GM12892 (cell line): ENCODE measurements around the gene FAM20C.
"Not testable (repeated sequence)": the region's sequence is repeated elsewhere in the genome, so short reads cannot be mapped to it uniquely, and the experiment has no call there.

Experiments used
- DNase-seq: peaks from one replicate; pipeline ENCODE4 v3.0.0; 2011; ENCODE audit not compliant: insufficient read length
- FAIRE-seq: peaks from 2 replicates; lab custom pipeline; 2011; peaks lifted over from hg19 to GRCh38; lab: Jason Lieb, UNC
- POLR2A ChIP-seq: IDR thresholded peaks from 2 replicates; pipeline ENCODE4 v1.6.1; 2011; ENCODE audit warnings: low read depth, low read length, control low read depth
- POLR2AphosphoS5 ChIP-seq: IDR thresholded peaks from 2 replicates; pipeline ENCODE4 v1.6.1; 2011; ENCODE audit warnings: low read depth, low read length, control low read depth
- TAF1 ChIP-seq: IDR thresholded peaks from 2 replicates; pipeline ENCODE4 v1.6.1; 2011; ENCODE audit warnings: low read depth, mild to moderate bottlenecking, control low read depth, low read length, borderline replicate concordance

FAM20C gene

DNA sequence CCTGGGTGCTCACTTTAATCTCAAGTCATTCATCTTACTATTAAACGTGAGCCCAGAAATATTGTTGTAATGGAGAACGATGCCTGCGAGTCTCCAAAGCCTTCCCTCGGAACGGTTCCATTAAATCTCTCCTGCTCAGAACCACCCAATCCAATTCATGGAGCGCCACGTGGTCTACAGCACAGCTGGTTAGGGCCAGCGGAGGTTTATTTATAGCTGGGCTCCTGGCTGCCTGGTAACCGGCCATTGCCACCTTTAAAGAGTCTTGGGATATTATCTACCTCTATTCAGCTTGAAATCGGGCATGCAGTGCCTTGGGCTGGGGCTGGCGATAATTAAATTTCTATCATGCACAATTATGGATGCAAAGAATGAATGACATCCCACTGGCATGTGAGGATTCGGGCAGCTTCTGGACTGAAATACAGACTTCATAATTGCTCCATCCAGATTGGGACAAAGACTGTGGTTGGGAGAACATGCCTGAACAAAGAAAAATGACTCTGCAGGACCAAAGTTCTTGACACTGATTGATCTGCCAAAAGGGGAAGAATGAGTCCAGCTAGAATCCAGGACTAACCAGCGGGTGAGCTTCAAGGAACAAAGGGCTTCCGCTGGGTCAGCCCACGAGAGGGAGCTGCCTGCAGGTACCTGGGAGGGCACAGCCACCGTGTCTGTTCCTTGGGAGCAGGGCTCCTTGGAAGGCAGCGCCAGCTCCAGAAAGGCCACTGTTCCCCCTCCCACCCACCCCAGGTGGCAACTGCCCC lies 7.3 kb downstream of the FAM20C start:
- DNase-seq (no peak), FAIRE-seq (no peak)
- no peak for TF ChIP-seq POLR2A
- no peak for TF ChIP-seq TAF1
- TF ChIP-seq POLR2AphosphoS5: no peak

DNA sequence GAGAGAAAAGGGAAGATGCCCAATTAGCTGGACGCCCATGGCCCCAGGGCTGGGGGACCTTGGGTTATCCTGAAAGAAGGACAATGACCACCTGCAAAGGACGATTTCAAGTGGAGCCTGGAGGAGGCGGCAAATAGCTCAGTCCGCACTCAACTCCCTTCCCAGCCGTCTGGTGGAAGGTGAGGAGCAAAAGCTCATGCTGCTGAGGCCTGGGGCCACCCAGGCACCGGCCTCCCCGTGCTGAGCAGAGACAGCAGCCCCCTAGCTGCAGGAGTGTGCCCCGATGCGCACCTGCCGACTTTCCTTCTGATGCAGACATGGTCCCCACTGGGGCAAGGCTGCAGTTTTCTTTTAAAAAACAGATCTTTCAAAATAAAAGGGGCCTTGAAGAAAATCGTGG lies 7.9 kb downstream of the FAM20C start:
- no peak for DNase-seq
- TF ChIP-seq POLR2AphosphoS5: no peak
- no peak for TF ChIP-seq POLR2A
- no peak for TF ChIP-seq TAF1

DNA sequence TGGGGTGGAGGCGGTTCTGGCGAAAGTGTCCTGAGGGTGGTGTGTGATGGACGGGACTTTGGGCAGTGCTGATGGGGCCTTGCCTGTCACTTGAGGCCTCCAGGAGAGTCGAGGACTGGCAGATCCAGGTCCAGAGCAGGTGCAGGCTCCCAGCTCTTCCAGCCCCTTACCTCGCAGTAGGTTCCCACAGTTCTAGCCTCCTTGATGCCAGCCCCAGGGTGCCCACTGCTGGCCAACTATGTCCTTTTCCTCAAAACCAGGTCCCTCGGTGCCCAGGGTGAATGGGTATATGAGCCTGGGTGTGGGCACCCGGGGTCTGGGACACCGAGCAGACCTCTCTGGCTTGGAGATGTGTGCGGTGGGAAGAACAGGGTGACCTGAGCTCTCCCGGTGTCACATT lies 8.3 kb downstream of the FAM20C start:
- FAIRE-seq (no peak), DNase-seq (no peak)
- TF ChIP-seq POLR2A: no peak
- no peak for TF ChIP-seq TAF1
- TF ChIP-seq POLR2AphosphoS5: no peak

More for the DNA sequence above, 7.9 kb downstream of the FAM20C start:
- no peak for FAIRE-seq

DNA sequence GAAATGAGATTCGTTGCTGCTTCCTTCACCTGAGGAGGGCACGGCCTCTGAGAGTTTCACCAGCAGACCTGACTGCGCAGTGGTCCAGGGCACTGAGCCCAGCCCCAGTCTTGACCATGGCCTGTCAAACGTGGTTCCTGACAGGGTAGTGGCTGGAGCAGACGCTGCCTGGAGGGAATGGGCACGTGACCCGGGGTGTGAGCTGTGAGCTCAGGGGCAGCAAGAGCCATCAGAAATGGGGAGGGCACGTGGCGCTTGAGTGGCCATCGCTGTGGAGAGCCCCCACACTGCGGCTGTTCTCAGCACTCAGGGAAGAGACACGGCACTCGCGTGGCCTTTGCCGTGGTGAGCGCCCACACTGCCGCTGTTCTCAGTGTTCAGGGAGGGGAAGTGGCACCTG lies 12.0 kb downstream of the FAM20C start:
- TF ChIP-seq TAF1: no peak
- TF ChIP-seq POLR2A: no peak
- no peak for TF ChIP-seq POLR2AphosphoS5
- FAIRE-seq: no peak
- no peak for DNase-seq

DNA sequence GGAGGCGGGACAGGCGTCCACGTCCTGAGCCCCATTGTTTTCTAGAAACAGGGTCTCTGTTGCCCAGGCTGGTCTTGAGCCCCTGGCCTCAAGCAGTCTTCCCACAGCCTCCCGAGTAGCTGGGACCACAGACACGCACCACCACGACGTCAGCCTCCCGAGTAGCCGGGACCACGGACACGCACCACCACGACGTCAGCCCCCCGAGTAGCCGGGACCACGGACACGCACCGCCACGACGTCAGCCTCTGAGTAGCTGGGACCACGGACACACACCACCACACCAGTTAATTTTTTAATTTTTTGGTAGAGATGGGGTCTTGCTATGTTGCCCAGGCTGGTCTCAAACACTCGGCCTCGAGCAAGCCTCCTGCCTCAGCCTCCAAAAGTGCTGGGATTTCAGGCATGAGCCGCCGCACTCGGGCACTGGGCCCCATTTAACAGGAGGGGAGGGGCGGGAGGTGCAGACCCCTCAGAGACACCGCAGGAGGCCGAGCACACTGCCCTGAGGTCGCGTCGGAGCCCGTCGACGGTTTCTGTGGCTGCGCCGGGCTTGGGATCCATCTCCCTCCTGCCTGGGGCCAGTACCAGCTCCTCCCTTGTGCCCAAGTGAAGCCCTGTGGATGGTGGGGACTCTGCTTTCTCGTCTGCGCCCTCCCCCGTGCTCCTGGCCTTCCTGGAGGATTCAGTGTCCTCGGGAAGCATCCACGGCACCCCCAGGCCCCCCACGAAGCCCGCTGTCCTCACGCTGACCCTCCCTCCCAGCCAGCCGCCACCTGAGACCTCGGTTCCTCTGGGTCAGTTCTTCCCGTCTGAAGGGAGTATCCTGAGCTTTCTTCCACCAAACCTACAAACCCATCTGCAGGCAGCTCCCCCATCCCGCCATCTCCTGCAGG lies 13.0 kb downstream of the FAM20C start:
- no peak for FAIRE-seq
- TF ChIP-seq POLR2A (no peak), TAF1 (no peak)
- no peak for DNase-seq

DNA sequence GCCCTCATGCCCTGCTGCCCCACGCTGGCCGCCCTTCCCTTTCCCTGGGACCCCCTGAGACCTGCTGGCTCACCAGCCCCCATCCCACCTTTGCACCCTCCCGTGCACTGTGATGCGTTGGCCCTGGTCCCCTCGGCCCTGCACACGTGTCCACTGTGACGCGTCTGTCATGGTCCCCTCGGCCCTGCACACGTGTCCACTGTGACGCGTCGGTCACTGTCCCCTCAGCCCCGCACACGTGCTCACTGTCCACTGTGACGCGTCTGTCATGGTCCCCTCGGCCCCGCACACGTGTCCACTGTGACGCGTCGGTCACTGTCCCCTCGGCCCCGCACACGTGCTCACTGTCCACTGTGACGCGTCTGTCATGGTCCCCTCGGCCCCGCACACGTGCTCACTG lies 14.0 kb downstream of the FAM20C start:
- not testable (repeated sequence) for DNase-seq, FAIRE-seq

DNA sequence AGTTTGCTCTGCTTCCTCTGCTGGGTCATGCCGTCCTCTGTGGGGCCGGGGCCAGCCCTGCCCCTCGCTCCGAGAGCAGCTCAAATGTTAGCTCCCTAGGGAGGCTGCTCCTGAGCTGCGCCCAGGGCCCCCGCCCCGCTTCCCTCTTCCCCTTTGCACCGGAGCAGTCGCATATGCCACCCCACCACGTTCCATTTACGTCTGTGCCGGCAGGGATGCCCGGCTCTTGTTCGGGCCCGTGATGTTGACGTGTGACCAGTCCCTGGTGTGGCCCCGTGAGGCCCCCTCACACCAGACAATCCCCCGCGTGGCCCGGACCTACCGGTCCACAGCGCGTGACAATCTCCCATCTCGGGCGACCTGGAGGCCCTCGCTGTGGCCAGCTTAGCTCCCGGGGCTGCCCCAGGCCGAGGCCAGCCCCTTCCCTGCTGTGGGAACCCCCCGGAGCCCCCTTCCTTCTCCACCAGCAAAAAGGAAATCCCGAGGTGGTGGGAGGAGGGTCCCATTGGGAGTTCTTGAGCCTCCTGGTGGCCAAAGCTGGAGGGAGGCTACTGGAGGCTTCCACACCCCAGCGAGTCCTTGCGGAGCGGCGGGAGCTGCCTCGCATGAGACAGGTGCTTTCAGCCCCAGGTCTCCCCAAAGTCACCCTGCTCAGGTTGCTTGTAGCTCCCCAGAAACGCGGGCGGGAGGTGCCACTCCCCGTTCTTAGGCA lies 15.2 kb downstream of the FAM20C start:
- no peak for TF ChIP-seq POLR2AphosphoS5
- TF ChIP-seq TAF1: no peak
- TF ChIP-seq POLR2A: no peak
- no peak for FAIRE-seq
- DNase-seq: no peak

DNA sequence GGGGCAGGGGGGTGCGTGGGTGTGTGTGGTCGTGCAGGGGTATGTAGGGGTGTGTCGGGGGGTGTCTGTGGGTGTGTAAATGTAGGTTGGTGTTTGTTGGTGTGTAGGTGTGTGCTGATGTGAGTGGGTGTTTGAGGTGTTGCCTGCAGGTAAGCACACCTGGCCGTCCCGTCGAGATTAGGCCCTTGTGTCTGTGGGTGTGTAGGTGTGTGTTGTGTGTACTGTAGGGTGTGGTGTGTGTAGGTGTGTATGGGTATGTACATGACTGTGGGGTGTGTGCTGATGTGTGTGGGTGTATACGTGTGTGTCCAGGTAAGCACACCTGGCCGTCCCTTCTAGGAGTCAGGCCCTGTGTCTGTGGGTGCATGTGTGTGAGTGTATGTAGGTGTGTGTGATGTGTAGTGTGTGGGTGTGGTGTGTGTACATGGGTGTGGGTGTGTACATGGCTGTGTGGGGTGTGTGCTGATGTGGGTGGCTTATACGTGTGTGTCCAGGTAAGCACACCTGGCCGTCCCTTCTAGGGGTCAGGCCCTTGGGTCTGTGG lies 15.8 kb downstream of the FAM20C start:
- TF ChIP-seq POLR2A (no peak), TAF1 (no peak), POLR2AphosphoS5 (no peak)
- FAIRE-seq: no peak
- DNase-seq: no peak

DNA sequence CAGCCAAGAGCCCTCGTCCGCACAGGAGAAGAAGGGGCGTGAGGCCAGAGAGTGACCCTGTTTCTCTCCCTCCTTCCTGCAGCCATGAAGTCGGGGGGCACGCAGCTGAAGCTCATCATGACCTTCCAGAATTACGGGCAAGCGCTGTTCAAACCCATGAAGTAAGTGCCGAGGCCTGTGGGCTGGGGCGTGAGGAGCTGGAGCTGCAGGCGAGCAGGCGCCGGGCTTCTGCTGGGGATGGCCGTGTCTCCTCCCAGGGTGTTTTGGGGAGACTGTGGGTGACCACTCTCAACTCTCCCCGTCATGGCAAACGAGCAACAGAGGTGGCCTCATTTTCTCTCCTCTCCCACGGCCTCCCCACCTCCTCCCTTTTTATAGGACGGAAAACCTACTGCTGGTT lies 16.4 kb downstream of the FAM20C start:
- no peak for FAIRE-seq
- no peak for TF ChIP-seq POLR2AphosphoS5
- no peak for TF ChIP-seq POLR2A
- no peak for TF ChIP-seq TAF1
- no peak for DNase-seq

DNA sequence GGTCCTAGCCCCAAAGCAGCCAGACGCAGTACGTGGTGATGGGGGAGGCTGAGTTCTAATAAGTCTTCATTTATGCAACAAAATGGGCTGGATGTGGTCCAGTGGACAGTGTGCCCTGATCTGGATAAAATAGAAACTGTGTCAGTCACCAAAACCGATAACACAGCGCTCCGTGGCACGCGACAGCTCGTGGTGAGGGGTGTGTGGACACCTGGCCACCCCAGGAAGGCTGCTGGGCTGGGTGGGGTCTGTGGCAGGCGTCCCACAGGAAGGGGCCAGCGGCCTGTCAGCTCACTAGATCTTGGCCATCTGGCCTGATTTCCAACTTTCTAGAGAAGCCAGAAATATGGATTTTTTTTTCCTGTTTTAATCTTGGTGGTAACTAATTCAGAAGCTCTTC lies 17.0 kb downstream of the FAM20C start:
- no peak for DNase-seq
- no peak for FAIRE-seq
- TF ChIP-seq POLR2AphosphoS5 (no peak), TAF1 (no peak), POLR2A (no peak)

DNA sequence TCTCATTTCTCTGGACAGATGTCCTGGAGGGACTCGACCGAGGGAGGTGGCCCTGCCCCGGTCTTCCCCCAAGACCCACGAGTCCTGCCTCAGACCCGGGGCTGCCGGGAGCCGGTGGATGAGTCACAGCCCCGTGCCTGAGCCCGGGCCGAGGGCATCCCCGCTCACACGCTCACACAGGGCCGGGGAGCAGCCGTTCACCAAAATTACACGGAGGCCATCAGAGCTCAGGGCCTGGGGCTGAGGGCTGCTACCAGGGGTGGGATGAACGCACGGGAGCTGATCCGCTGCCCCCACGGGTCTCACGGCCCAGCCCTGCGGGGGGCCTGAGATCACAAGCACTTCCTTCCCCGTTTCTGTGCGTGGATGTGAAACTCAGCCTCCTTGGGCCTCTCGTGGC lies 17.5 kb downstream of the FAM20C start:
- FAIRE-seq (no peak), DNase-seq (no peak)
- no peak for TF ChIP-seq TAF1
- TF ChIP-seq POLR2A: no peak
- TF ChIP-seq POLR2AphosphoS5: no peak
